Superior temporal gyrus (tissue), 1 donor: Measurements from ENCODE around the gene TENM3.
"Not testable (repeated sequence)": the region's sequence is repeated elsewhere in the genome, so short reads cannot be mapped to it uniquely, and the experiment has no call there.

Experiments used
- DNase-seq: peaks from one replicate; pipeline ENCODE4 v3.0.0-alpha.2; 2016; ENCODE audit errors: extremely low spot score

The TENM3 gene

DNA sequence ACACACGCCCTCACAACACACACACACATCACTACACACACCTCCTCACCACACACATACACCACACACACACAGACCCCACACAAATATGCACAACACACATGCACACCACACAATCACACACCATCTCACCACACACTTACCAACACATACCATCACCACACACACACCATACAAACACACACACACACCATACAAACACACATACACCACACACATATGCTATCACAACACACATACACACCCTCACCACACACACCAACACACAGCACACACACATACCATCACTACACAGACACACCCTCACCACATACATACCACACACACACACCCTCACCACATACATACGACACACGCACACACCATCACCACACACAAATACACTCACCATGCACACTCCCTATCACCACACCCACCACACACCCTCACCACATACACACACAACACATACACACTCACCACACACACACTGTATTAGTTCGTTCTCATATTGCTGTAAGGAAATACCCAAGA is 567.0 kb downstream of the TENM3 start:
- DNase-seq: no peak

DNA sequence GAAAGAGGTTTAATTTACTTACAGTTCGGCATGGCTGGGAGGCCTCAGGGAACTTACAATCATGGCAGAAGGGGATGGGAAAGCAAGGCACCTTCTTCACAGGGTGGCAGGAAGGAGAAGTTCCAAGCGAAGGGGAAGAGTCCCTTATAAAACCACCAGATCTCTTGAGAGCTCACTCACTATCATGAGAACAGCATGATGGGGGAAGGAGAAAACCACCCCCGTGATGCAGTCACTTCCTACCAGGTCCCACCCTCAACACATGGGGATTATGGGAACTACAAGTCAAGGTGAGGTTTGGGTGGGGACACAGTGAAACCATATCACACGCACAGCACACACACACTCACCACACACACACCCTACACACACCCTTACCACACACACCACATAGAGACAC is 569.7 kb downstream of the TENM3 start:
- DNase-seq: no peak

DNA sequence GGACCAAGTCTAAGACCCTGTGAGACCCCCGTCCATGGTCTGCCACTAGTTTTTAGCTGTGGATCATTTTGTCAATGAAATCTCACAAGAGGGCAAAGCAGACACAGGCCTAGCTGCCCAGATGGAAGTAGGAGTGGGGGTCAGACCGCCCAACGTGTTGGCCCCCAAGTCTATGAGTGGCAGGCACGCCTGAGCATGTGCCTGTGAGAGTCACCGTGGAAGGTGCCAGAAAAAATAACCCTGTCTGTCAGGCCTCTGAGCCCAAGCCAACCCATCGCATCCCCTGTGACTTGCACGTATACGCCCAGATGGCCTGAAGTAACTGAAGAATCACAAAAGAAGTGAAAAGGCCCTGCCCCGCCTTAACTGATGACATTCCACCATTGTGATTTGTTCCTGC is 570.9 kb downstream of the TENM3 start:
- DNase-seq: not testable (repeated sequence)

DNA sequence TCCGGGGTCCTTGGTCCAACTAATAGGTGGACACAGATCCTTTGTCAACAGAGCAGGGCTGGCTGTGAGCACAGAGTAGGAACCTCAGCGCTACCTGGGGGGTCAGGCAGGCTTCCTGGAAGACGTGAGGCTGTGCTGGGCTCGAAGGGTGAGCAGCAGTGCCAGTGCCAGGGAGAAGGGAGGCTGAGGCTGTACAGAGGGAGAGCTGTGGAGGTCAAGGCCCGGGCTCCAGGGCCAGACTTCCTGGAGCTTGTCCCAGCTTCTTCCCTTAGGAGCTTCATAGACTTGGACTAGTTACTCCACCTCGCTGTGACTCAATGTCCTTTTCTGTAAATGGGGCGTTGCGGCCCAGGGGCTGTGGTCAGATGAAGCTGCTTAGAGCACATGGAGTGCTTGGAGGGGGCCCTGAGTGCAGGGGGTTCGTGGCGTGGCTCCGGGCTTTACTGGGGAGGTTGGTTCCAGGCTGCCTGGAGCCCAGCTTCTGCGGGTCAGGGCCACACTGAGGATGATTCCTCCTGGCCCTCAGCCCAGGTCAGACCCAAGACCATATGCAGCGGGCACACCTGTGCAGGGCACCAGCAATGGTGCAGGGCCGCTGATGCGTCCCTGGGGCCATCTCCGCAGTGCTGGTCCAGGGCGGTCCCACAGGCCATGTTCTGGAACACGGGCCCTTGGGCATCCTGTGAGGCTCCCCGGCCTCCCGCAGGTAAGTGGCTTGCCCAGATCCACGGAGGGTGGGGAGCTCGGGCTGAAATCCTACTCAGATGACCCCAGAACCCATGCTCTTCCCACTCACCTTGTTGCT is 575.9 kb downstream of the TENM3 start:
- no peak for DNase-seq

DNA sequence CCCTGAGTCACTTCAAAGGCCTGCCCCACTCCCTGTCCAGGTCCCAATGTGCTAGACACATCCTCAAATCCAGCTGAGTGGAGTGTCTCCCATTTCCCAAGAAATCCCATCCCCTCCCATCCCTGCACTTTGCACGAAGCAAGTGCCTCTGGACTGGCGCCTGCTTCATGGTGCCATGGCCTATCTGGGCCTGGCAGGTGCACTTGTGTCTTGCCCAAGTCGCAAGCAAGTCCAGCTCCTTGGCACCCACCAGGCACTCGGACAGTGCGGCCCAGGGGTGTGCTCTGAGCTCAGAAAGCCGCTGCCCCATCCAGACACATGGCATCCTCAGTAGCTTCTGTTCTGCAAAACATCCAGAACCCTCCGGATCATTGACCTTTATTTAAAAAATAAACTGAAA is 576.5 kb downstream of the TENM3 start:
- DNase-seq: no peak

DNA sequence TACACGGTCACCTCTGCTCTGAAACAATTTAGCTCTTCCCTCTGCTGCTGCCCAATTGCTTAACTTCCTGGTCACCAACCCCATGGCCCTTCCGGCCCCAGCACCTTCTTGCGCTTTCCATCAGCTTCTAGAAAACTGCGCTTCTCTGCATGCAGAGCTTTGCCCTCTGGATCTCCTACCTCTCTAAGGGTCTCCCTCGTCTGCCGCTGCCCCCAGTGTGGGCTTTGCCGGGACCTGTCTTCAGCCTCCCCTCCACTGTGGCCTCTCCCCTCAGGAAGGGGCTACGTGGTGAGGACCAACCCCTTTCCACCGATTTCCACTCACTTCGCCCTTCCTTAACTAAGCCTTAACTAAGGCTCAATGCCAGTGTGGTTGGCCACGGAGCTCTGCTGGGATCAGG is 579.4 kb downstream of the TENM3 start:
- DNase-seq: no peak

DNA sequence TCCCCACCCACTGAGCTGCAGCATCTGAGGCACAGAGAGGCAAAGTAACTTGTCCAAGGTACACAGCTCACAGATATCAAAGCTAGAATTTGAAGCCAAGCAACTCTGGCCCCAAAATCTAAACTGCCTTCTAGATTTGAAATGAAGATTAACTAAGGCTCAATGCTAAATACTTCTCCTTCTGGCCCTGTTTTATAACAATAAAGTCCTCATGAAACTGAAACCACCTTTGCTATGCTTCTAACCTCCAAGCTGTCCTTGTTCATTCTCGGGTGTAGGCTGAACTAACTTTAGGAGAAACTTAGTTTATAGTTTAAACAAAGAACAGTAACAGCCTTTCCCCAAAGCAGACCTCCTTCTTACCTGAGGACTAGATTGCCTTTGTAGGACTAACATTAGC is 580.4 kb downstream of the TENM3 start:
- DNase-seq: no peak

DNA sequence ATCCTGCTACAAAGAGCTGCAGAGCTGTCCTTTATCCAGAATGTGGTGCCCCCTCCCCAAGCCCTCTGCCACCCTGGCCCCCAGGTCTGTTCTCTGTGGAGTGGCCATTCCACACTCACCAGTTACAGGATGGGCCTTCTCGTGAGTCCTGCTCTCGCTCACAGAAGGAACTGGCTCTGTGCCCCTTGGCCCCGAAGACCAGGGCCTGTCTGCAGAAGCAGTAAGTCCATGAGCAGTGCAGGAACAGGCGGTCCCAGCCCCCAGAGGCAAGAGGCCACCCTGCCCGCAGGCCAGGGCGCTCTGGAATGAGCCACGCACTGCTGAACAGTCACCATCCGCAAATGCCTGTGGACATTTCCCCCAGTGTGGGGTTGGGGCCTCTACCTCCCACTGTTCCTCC is 581.8 kb downstream of the TENM3 start:
- no peak for DNase-seq

DNA sequence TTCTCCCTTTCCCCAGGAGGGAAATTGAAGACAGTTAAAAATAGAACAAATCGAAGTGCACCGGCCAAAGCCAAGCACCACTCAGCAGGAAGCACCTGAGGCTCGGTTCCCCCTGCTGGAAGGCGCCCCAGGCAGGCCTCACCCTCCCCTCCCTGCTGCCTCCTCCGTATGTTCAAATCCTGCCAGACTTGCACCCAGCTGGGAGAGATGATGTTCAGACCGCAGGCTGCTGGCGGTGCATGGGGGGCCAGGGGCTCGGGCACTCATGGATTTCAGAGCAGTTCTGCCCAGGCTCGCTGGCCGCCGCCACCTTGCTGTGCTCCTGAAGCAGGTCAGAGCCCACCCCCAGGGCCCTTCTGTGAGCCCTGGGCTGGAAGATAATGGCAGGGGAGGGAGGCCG is 582.6 kb downstream of the TENM3 start:
- DNase-seq: no peak

DNA sequence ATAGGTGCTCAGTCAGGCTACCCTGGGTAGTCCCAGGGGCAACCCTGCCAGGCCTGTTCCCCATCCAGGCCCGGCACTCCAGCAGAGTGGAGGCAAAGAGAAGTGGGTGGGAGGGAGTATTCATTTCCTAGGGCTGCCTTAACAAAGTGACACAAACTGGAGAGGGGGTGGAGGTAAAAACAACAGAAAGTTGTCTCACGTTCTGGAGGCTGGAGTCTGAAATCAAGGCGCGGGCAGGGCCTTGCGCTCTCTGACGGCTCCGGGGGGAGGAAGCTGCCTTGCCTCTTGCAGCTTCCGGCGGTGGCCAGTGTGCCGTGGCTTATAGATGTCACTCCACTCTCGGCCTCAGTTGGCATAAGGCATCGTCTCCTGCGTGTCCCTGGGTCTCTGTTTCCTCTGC is 583.2 kb downstream of the TENM3 start:
- no peak for DNase-seq

DNA sequence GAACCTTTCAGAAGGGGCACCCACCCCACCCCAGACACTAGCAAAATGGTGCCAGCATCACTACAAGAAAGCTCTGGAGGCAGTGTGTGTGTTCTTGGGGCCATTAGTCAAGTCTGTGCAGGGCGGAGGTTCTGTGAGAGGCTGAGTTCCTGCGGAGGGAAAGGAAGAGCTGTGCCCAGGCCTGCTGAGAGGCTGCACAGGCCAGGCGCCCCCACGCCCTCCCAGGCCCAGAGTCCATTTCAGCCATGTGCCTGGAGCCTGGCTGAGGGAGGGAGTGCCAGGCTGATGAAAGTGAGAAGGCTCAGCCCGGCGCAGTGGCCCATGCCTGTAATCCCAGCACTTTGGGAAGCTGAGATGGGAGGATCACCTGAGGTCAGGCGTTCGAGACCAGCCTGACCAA is 584.0 kb downstream of the TENM3 start:
- no peak for DNase-seq

DNA sequence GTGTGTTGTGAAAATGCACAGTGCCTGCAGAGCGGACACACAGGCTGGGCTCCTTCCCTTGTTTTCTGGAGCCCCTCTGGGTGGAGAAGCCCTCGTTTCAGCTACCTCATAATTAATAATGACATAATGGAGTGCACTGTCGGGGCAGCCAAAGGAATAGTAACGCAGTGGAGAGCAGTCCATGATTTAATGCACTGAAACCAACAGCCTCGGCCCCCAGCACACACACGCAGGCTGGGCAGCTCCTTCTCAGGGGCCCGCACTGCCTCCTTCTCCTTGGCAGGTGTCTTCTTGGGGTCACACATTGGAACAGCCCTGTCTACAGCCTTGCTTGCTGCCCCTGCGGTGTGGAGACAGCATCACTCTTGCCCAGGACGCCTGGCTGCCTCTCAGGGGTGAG is 584.8 kb downstream of the TENM3 start:
- no peak for DNase-seq

DNA sequence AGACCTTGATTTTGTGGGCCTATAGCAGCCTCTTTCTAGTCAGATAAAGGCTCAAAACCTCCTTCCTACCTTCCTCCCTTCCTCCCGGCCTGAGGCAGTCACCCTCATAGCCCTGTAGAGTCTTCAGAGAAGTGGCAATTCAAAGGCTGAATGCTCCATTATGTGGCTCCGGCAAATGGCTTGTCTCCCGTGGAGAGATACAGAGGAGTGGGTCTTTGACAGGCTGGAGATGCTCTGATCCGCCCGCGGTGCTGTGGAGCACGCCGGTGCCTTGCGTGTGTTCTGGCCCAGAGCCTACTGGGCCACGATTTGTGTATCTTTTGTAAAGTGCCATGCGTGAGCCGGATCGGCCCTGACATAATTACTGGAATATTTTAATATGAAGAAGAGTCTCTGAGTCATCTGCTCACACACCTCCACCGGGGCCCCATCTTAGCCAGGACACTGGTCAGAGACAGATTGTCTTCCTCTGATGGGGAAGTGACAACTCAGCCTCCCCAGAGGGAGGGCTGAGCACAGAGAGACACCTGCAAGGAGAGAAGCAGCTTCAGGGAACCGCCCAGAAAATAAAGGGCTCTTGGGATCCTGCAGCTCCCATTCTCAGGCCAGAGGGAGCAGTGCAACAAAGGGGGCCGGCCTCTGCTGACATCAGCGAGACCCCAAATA is 585.3 kb downstream of the TENM3 start:
- DNase-seq: no peak

DNA sequence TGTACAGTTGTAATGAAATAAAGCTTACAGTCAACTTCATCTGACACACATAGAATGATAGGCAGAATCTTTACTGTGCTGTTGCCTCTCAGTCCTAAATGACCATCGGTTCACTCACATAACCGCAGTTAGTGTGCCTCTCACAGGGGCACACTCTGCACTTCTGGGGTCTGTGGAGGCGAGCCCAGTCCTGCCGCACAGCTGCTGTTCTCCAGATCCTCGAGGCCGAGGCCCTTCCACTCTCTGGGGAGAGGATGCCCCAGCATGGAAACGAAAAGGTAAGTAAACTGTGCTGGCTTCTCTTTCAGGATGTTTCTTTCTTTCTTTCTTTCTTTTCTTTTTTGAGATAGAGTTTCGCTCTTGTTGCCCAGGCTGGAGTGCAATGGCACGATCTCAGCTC is 586.0 kb downstream of the TENM3 start:
- no peak for DNase-seq

DNA sequence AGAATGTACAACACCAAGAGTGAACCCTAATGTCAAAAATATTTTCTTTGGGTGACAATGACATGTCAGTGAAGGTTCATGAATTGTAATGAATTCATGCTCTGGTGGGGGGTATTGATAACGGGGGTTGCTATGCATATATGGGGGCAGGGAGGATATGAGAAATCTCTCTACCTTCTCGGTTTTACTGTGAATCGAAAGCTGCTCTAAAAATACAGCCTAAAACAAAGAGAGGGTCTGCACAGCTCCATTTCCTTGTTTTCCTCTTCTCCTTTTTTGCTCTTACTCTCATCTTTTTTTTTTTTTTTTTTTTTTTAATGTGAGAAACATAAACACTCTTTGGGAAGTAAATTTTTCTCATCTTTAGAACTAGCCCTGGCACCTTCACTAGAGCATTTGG is 588.2 kb downstream of the TENM3 start:
- DNase-seq: no peak

DNA sequence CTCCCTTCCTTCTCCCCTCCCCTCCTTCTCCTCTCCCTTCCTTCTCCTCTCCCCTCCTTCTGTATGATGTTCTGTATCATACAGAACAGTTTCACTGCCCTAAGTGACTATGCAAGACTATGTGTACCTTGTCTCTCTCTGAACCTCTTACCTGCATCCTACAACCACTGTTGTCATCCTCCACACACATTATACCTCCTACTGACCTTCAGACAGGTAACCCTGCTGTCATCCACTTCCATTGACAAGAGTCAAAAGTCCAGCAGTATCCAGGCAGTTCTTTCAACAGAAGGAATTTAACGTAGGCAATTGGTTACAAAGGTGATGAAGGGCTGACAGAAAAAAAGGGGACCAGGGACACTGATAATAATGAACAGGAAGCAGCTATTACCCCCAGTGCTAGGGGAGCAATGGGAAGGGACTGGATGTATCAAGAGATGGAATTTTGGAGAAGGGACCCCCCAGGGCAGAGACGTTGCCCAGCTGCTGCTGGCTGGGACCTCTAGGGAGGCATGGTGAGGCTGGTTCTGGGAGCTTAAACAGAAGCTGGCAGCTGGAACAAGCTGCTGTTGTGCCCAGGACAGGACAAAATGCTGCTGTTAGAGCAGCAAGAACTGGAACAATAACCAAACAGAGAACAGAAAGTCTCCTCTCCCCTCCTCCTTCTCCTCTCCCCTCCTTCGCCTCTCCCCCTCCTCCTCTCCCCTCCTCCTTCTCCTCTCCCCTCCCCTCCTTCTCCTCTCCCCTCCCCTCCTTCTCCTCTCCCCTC is 589.3 kb downstream of the TENM3 start:
- peak; percentile 40 for DNase-seq

DNA sequence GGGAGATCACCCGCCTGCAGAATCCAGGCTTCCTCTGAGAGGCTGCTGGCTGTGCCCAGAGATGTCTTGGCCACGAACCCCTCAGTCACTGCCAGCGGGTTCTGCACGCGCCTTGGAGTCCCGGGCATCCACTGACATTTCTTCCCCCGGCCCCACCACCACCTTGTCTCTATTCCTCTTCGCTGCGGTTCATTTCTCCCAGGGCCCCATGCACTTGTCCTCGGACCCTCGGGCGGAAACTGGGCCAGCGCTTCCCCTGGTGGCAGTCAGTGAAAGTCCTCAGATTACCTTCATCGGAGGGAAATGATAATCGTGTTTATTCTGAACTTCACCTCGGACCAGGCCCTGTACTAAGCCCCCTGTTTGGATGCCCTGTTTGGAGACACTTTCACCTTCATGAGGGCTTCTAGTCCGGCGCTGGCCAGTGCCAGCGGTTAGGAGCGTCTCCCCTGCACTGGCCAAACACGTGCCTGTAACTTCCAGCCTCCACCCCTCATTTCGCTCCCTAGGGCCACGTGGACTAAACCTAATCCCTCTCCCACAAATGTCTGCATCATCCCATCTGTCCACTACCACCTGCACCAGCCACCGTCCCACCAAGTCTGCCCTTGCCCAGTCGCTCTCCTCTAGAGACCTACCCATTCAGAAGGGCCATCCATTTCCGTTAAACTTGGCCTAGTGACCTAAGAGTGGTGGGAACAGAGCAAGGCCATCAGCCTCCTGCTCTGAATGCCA is 592.0 kb downstream of the TENM3 start:
- DNase-seq: no peak

DNA sequence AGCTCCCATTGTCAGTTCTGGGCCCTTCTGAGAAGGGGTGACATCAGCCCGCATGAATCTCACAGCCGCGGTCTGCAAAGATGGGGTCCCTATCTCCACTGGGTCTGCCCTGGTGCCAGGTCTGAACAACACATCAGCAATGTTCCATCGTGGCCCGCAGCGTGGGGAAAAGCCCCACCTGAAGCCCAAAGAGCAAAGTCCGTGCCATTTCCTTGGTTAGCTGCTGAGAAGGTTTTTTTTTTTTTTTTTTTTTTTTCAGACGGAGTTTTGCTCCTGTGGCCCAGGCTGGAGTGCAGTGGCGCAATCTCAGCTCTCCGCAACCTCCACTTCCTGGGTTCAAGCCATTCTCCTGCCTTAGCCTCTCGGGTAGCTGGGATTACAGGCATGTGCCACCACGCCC is 594.6 kb downstream of the TENM3 start:
- no peak for DNase-seq

DNA sequence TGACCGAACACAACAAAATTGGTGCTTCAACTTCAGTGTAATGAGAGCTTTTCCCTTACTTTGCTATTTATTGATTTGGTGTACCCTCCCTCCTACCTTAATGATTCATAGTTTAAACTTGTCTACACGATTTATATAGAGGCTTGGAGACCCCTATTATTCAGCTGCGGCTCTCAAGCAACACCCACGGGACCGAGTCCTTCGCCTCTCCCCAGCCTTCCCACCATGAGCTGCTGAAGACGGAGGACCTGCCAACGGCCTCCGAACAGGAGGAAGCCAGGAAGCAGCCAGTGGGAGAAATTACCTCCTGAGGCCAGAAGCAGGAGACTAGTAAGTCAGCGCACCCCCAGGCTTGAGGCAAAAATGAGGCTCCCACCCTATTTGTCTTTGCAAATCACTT is 595.3 kb downstream of the TENM3 start:
- no peak for DNase-seq

DNA sequence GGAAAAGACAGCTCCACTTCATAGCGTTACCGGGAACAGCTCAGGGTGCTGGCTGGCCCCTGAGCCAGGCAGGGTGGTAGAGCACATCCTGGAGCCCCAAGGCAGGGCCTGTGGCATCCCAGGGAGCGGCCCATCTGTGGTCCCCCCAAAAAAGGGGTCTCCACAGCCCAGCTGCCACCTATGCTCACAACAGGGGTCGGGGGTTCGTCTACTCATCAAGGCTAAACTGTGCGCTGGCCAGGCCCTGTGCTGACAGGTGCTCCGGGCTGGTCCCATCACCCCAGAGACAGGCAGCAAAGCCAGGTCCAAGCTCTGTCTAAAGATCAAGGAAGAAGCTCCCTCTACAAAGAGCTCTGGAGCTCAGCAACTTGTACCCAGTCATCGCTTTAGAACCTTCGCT is 596.1 kb downstream of the TENM3 start:
- DNase-seq: no peak

DNA sequence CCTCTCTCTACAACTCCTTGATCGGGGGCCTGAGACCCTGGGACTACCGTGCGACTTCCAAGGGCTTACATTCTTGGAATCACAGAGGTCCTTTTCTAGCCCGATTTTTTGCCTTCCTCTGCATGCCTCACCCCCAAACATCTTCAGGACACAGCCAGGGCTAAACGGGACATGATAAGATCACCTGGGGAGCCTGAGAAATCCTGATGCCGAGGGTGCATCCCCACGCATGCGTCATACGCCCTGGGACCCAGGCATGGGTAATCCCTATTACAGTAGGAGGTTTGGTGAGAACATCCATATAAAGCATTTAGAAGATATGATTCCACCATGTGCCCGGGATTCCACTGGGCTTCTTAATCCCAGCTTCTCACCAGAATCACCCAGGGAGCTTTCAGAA is 596.9 kb downstream of the TENM3 start:
- DNase-seq: no peak

DNA sequence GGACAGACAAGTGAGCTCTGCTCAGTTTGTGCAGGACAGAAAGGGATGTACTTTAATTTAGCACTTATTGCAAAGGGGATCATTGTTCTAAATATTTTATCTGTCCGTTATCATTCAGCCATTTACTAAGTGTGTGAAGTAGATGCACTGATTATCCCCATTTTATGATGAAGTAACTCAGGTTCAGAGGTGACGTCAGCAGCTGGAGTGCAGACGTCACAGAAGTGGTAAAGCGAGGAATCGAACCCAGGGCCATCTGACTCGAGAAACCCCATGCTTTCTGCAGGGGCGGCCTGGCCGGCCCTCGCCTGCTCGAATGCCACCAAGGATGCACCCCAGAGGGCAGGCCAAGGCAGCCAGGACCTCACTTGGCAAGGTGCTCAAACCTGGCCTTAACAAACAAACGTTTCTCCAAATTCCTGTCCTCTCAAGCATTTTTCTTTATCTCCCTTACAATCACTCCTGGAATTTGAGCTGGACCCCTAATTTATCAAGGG is 599.0 kb downstream of the TENM3 start:
- DNase-seq: no peak
